BE2C (cell line): Measurements from ENCODE around the gene PFDN4.

Experiments
- DNase-seq: peaks from one replicate; pipeline ENCODE4 v3.0.0-alpha.2; 2020
- H3K27me3 ChIP-seq: fragments of 250-450 bp; sonication (Bioruptor Pico); 2 replicates; pipeline ENCODE4 v1.5.1; 2020; ENCODE audit warnings: mild to moderate bottlenecking
- H3K36me3 ChIP-seq: fragments of 250-450 bp; sonication (Bioruptor Pico); 2 replicates; pipeline ENCODE4 v1.5.1; 2020; ENCODE audit warnings: mild to moderate bottlenecking
- H3K4me1 ChIP-seq: fragments of 250-450 bp; sonication (Bioruptor Pico); 2 replicates; pipeline ENCODE4 v1.5.1; 2020
- H3K4me3 ChIP-seq: 2 replicates; pipeline ENCODE4 v1.5.1; 2011; ENCODE audit warnings: low read depth, low read length
- H3K9me3 ChIP-seq: fragments of 250-450 bp; sonication (Bioruptor Pico); 2 replicates; pipeline ENCODE4 v1.5.1; 2020
- TF ChIP-seq, protein P1 (sequence below): IDR thresholded peaks from 2 replicates; pipeline ENCODE4 v1.5.1; 2012; ENCODE audit warnings: mild to moderate bottlenecking, low read depth, low read length

The PFDN4 gene

DNA sequence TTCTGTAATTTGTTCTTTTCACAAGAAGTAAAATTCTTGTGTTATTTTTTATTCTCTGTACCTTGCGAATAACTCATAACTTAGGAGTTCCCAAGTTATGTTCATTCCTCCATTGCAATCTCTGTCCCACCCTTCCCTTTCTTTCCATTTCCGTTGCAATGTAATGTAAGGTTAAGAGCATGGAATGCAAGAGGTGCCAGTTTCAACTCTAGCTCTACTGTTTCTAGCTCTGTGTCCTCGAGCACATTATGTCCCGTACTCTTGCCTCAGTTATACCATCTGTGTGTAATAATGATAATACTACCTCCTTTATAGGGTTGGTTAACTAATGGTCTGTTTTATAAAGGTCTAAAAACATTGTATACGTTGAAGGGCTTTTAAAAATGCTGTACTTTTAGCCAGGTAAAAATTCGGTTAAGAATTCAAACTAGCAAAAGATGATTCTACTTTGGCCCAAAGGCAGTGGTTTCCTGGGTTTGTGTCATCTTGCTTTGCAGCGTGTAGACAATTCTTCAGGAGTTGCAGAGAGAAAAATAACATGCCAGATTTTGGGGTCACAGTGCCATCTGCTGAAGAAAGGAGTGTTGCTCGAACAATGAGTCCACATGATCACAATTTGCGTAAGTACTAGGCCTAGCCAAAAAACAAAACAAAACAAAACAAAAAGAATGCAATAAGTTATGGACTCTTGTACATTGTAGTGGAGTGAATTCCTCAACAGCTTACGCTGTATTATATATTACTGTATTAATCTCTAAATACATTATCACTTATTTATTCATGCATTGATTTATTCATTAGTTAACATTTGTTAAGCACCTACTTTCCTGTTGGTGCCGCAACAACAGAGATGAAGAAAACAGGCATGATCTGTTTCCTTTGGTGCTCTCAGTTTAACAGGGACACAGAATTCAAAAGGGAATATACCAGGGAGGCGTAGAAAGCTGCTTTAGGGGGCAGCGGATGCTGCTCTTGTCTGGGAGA is 10.0 kb upstream of the PFDN4 start:
- TF ChIP-seq, protein P1, sequence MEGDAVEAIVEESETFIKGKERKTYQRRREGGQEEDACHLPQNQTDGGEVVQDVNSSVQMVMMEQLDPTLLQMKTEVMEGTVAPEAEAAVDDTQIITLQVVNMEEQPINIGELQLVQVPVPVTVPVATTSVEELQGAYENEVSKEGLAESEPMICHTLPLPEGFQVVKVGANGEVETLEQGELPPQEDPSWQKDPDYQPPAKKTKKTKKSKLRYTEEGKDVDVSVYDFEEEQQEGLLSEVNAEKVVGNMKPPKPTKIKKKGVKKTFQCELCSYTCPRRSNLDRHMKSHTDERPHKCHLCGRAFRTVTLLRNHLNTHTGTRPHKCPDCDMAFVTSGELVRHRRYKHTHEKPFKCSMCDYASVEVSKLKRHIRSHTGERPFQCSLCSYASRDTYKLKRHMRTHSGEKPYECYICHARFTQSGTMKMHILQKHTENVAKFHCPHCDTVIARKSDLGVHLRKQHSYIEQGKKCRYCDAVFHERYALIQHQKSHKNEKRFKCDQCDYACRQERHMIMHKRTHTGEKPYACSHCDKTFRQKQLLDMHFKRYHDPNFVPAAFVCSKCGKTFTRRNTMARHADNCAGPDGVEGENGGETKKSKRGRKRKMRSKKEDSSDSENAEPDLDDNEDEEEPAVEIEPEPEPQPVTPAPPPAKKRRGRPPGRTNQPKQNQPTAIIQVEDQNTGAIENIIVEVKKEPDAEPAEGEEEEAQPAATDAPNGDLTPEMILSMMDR: no peak
- no peak for DNase-seq
- Histone ChIP-seq H3K27me3 (no peaks in the 10 kb centered on the region; the same call in none of the 2 replicates), H3K4me1 (peaks cover 10% of the 10 kb centered on the region), H3K36me3 (no peaks in the 10 kb centered on the region), H3K4me3 (no peak overlapping the region), H3K9me3 (no peaks in the 10 kb centered on the region)

DNA sequence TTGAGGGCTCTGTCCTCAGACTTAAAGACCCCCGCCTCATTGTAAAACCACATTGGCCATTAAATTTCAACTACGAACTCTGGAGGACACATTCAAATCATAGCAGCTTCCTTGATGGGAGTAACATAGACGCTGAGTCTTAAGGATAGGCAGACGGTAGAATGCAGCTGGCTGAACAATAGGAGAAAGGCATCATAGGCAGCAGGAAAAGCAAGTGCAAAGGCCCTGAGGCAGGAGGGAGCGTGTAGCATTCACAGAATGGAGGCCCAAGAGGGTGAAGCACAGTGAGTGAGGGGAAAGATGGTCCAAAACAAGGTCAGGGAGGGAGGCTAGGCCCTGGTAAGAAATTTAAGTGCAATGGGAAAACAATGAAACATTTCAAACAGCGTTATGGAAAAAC is 8.6 kb upstream of the PFDN4 start:
- no peaks in the 10 kb centered on the region for H3K36me3 ChIP-seq
- H3K27me3 ChIP-seq: no peaks in the 10 kb centered on the region
- DNase-seq: no peak
- peaks cover 10% of the 10 kb centered on the region for H3K4me1 ChIP-seq
- TF ChIP-seq, protein P1: no peak
- H3K9me3 ChIP-seq: no peaks in the 10 kb centered on the region
- no peak overlapping the region for H3K4me3 ChIP-seq

DNA sequence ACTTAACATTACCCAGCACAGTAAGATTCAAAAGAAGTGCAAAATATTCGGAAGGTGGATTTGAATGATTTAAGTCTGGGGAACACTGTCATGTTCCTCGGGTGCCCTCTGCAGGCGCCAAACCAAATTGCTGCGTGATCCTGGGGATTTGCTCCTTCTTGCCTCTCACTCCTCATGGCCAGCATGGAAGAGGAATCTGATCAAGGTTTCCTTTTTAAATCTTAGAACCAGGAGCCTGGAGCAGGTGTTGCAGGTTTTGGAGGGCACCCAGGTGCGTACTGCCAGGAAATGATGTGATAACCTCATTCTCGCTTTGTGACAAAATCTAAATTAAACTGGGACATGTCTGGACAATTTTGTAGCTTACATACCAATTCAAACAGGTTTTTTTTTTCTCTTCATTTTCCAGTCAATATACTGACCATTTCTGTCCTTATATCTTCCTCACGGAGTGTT is 8.1 kb upstream of the PFDN4 start:
- peak; percentile 69 for DNase-seq
- Histone ChIP-seq H3K4me3 (no peak overlapping the region), H3K4me1 (peaks cover 10% of the 10 kb centered on the region), H3K27me3 (no peaks in the 10 kb centered on the region), H3K9me3 (no peaks in the 10 kb centered on the region), H3K36me3 (no peaks in the 10 kb centered on the region)
- TF ChIP-seq, protein P1: peak; percentile 96

DNA sequence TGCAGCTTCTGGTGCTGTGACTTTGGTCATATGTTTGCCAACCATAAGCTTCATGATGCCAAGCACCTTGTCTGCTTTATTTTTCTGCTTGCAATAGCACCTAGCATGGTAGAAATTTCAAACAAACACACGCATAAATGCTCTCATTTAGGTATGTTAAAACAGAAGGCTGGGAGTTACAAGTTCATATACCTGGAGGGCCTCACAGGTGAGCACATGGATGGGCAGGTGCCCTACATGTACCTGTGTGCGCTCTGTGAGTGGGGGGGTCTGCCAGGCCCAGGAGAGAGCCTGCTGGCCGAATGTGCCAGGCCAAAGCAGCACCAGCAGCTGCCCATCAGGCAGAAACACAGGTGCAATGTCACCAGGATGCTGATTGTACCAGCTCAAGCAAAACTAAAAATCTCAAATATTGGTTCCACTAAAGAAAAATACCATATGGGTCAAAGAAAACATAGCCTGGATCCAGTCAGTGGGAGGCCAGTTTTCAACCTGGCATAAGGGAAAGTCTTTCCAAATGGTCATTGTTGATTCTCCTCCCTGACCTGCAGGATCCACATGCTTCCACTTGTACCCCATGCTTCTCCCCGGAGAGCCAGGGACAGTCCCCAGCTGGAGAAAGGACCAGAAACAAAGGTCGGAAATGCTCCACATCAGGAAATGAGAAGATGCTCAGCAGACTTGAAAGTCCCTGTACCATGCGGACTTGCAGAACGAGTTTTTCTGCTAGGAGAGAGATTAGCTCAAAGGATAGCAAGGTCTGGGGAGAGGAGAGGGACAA is 7.2 kb upstream of the PFDN4 start:
- TF ChIP-seq, protein P1: no peak
- H3K4me1 ChIP-seq: peaks cover 6% of the 10 kb centered on the region
- DNase-seq: no peak
- no peaks in the 10 kb centered on the region for H3K27me3 ChIP-seq
- no peaks in the 10 kb centered on the region for H3K9me3 ChIP-seq
- no peaks in the 10 kb centered on the region for H3K36me3 ChIP-seq
- no peak overlapping the region for H3K4me3 ChIP-seq

DNA sequence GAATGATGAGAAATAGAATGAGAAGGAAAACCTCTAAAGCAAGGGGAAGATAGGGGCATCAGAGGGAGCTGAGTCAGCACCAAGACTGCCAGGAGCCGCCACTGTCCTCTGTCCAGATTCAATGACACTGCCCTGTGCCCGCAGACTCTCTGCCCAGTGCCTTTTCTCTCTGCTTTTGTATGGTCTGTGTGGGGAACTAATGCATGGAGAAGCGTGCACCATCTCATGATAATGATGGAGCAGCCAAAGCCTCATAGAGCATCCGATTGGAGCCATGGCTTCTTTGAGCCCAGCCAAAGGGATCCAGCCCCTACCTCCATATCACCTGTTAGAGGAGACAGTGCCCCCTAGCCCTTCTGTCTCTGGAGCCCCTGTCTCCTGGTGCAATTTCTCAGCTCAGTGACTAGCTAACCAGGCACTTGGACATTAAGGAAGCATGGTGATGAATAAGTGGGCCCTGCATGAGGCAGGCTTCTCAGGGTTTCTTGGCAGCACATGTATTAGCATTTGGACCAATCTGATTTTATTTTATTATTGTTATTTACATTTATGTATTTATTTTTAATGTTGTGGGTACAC is 6.5 kb upstream of the PFDN4 start:
- no peak for DNase-seq
- Histone ChIP-seq H3K27me3 (no peaks in the 10 kb centered on the region), H3K36me3 (no peaks in the 10 kb centered on the region), H3K4me1 (no peaks in the 10 kb centered on the region), H3K9me3 (no peaks in the 10 kb centered on the region), H3K4me3 (no peak overlapping the region)
- TF ChIP-seq, protein P1: no peak
